Neural progenitor cell (in vitro differentiated cells): ENCODE results near the gene IRS1. TPM values are rescaled to one million over a fixed set of nuclear protein-coding genes. Genes with fewer than 3 reads are reported as not detected.

Experiments used
- DNase-seq: peaks from one replicate; pipeline ENCODE4 v3.0.0-alpha.2; 2016; ENCODE audit warnings: low spot score
- H2AFZ ChIP-seq: fragments of 200-600 bp; sonication (generic); replicated peaks from 2 replicates; pipeline ENCODE4 v1.6.1; 2016; ENCODE audit warnings: antibody characterized with exemption
- H3F3A ChIP-seq: fragments of 200-600 bp; sonication (generic); 2 replicates; pipeline ENCODE4 v1.6.1; 2016; ENCODE audit warnings: antibody characterized with exemption, low read depth
- H3K27ac ChIP-seq: fragments of 200-600 bp; sonication (generic); 2 replicates; pipeline ENCODE4 v1.5.1; 2016; ENCODE audit warnings: mild to moderate bottlenecking
- H3K27me3 ChIP-seq: fragments of 200-600 bp; sonication (generic); 2 replicates; pipeline ENCODE4 v1.6.1; 2016; ENCODE audit warnings: mild to moderate bottlenecking, moderate library complexity
- H3K36me3 ChIP-seq: fragments of 200-600 bp; sonication (generic); 2 replicates; pipeline ENCODE4 v1.5.1; 2016
- H3K4me1 ChIP-seq: fragments of 200-600 bp; sonication (generic); 2 replicates; pipeline ENCODE4 v1.6.1; 2016; ENCODE audit warnings: mixed run types
- H3K4me2 ChIP-seq: fragments of 200-600 bp; sonication (generic); 2 replicates; pipeline ENCODE4 v1.6.1; 2016
- H3K4me3 ChIP-seq: fragments of 200-600 bp; sonication (generic); 2 replicates; pipeline ENCODE4 v1.5.1; 2016
- H3K79me2 ChIP-seq: fragments of 200-600 bp; sonication (generic); 2 replicates; pipeline ENCODE4 v1.6.1; 2016; ENCODE audit warnings: low read depth
- H3K9ac ChIP-seq: fragments of 200-600 bp; sonication (generic); 2 replicates; pipeline ENCODE4 v1.6.1; 2016
- H3K9me3 ChIP-seq: fragments of 200-600 bp; sonication (generic); 2 replicates; pipeline ENCODE4 v1.5.1; 2016; ENCODE audit warnings: low read depth
- H4K20me1 ChIP-seq: fragments of 200-600 bp; sonication (generic); 2 replicates; pipeline ENCODE4 v1.6.1; 2016; ENCODE audit warnings: low read depth
- H3K27ac Mint-ChIP-seq: 3 replicates; pipeline ENCODE4 v1.8.0; 2021; ENCODE audit warnings: mixed read lengths
- H3K27me3 Mint-ChIP-seq: 2 replicates; pipeline ENCODE4 v1.8.0; 2022; ENCODE audit warnings: low read depth, mild to moderate bottlenecking, inconsistent platforms, moderate library complexity, mixed read lengths; ENCODE audit not compliant: insufficient read depth
- H3K36me3 Mint-ChIP-seq: 3 replicates; pipeline ENCODE4 v1.8.0; 2021; ENCODE audit warnings: mixed read lengths
- H3K4me1 Mint-ChIP-seq: 3 replicates; pipeline ENCODE4 v1.8.0; 2021; ENCODE audit warnings: mixed read lengths
- H3K4me3 Mint-ChIP-seq: 3 replicates; pipeline ENCODE4 v1.8.0; 2021; ENCODE audit warnings: mild to moderate bottlenecking, moderate library complexity, mixed read lengths
- H3K9me3 Mint-ChIP-seq: 3 replicates; pipeline ENCODE4 v1.8.0; 2020; ENCODE audit warnings: mixed read lengths
- CTCF ChIP-seq: fragments of 200-600 bp; sonication (generic); IDR thresholded peaks from 2 replicates; pipeline ENCODE4 v1.5.1; 2017; ENCODE audit warnings: antibody characterized with exemption, mild to moderate bottlenecking
- EZH2 ChIP-seq: fragments of 200-600 bp; sonication (generic); IDR thresholded peaks from 2 replicates; pipeline ENCODE4 v1.6.1; 2017; ENCODE audit warnings: antibody characterized with exemption, mild to moderate bottlenecking, moderate library complexity
- EZH2phosphoT487 ChIP-seq: fragments of 200-600 bp; sonication (generic); IDR thresholded peaks from 2 replicates; pipeline ENCODE4 v1.6.1; 2017; ENCODE audit warnings: antibody characterized with exemption
- total RNA-seq: library from RNA; depleted of rRNA; stranded (reverse); fragments of >200 nt; gene quantifications from 2 replicates; pipeline ENCODE4 v1.2.3, GENCODE V29; 2015; ENCODE audit warnings: low replicate concordance

IRS1 gene
- total RNA-seq, 1 donor from 2014 or later = 8.4 TPM

- Mint-ChIP-seq H3K4me1 (peaks cover 12% of the 10 kb centered on the region), H3K9me3 (peaks cover 33% of the 10 kb centered on the region), H3K27me3 (peaks cover 2% of the 10 kb centered on the region), H3K36me3 (peaks cover 65% of the 10 kb centered on the region), H3K27ac (no peak overlapping the region), H3K4me3 (no peak overlapping the region)
- H3K27ac ChIP-seq = no peak overlapping the region
- H3K4me1 ChIP-seq = no peaks in the 10 kb centered on the region
- no peak overlapping the region for H3K4me2 ChIP-seq
- no peaks in the 10 kb centered on the region for H3K36me3 ChIP-seq
- H2AFZ ChIP-seq = no peak overlapping the region
- no peaks in the 10 kb centered on the region for H3F3A ChIP-seq
- no peak for DNase-seq
- H3K4me3 ChIP-seq = no peak overlapping the region
- H4K20me1 ChIP-seq = no peaks in the 10 kb centered on the region
- no peaks in the 10 kb centered on the region for H3K9me3 ChIP-seq
- TF ChIP-seq EZH2phosphoT487 (no peak), CTCF (peak; percentile 4)
- no peaks in the 10 kb centered on the region for H3K27me3 ChIP-seq
- peaks cover 7% of the 10 kb centered on the region for H3K79me2 ChIP-seq
- no peak overlapping the region for H3K9ac ChIP-seq
Observed at GRCh38 chr2:226761195-226761583, 38.4 kb downstream of the IRS1 start.

GRCh38 chr2:226760412-226761194 lies 39.0 kb downstream of the IRS1 start:
- no peak overlapping the region for H3K27ac ChIP-seq
- peaks cover 4% of the 10 kb centered on the region for H3K4me1 ChIP-seq
- H4K20me1 ChIP-seq = no peaks in the 10 kb centered on the region
- Mint-ChIP-seq H3K4me1 (peaks cover 18% of the 10 kb centered on the region), H3K27ac (no peak overlapping the region), H3K9me3 (peaks cover 32% of the 10 kb centered on the region), H3K36me3 (peaks cover 64% of the 10 kb centered on the region), H3K27me3 (peaks cover 2% of the 10 kb centered on the region), H3K4me3 (no peak overlapping the region)
- H3K4me2 ChIP-seq = no peak overlapping the region
- no peaks in the 10 kb centered on the region for H3K36me3 ChIP-seq
- no peak overlapping the region for H3K4me3 ChIP-seq
- TF ChIP-seq CTCF (no peak), EZH2 (no peak), EZH2phosphoT487 (no peak)
- no peaks in the 10 kb centered on the region for H3F3A ChIP-seq
- H3K9ac ChIP-seq = no peak overlapping the region
- no peaks in the 10 kb centered on the region for H3K27me3 ChIP-seq
- no peaks in the 10 kb centered on the region for H3K9me3 ChIP-seq
- no peak for DNase-seq
- no peak overlapping the region for H2AFZ ChIP-seq
- H3K79me2 ChIP-seq = peaks cover 7% of the 10 kb centered on the region

- Histone ChIP-seq H3K4me1 (peaks cover 11% of the 10 kb centered on the region), H3K27ac (no peak overlapping the region), H3K36me3 (no peaks in the 10 kb centered on the region), H3K9me3 (no peaks in the 10 kb centered on the region), H3K4me2 (no peak overlapping the region), H2AFZ (no peak overlapping the region), H3K27me3 (no peaks in the 10 kb centered on the region), H3K79me2 (peaks cover 11% of the 10 kb centered on the region), H3K4me3 (no peak overlapping the region), H3F3A (no peaks in the 10 kb centered on the region), H4K20me1 (no peaks in the 10 kb centered on the region), H3K9ac (no peak overlapping the region)
- Mint-ChIP-seq H3K9me3 (peaks cover 28% of the 10 kb centered on the region), H3K36me3 (peaks cover 60% of the 10 kb centered on the region), H3K4me3 (no peak overlapping the region), H3K27me3 (peaks cover 2% of the 10 kb centered on the region), H3K4me1 (peaks cover 22% of the 10 kb centered on the region), H3K27ac (no peak overlapping the region)
- TF ChIP-seq EZH2 = no peak
- DNase-seq = no peak
Observed at GRCh38 chr2:226759768-226760167, 39.9 kb downstream of the IRS1 start.

GRCh38 chr2:226758921-226759640 lies 40.5 kb downstream of the IRS1 start:
- Histone ChIP-seq H3K4me3 (no peak overlapping the region), H2AFZ (no peak overlapping the region), H4K20me1 (no peaks in the 10 kb centered on the region), H3K9ac (no peak overlapping the region), H3F3A (no peaks in the 10 kb centered on the region), H3K27ac (no peak overlapping the region), H3K27me3 (no peaks in the 10 kb centered on the region), H3K79me2 (peaks cover 14% of the 10 kb centered on the region), H3K4me1 (peaks cover 11% of the 10 kb centered on the region), H3K36me3 (no peaks in the 10 kb centered on the region), H3K9me3 (no peaks in the 10 kb centered on the region), H3K4me2 (no peak overlapping the region)
- Mint-ChIP-seq H3K4me1 (peaks cover 22% of the 10 kb centered on the region), H3K4me3 (no peak overlapping the region), H3K36me3 (peaks cover 56% of the 10 kb centered on the region), H3K27ac (no peak overlapping the region), H3K27me3 (peaks cover 2% of the 10 kb centered on the region), H3K9me3 (peaks cover 21% of the 10 kb centered on the region)
- TF ChIP-seq CTCF (no peak), EZH2phosphoT487 (no peak)
- no peak for DNase-seq
